Lower leg skin (tissue), 3 donors: ENCODE results near the gene GAS2L2.

Experiments
- CTCF ChIP-seq, 3 donors: fragments of 450-650 bp; IDR thresholded peaks; one replicate each; pipeline ENCODE4 v1.5.1; 2016; ENCODE audit warnings: antibody characterized with exemption in 3 of 3, mild to moderate bottlenecking in 3 of 3, moderate library complexity in 2 of 3
- POLR2A ChIP-seq, 2 donors: fragments of 450-650 bp; IDR thresholded peaks; one replicate each; pipeline ENCODE4 v1.6.1; 2016 to 2017; ENCODE audit warnings: antibody characterized with exemption in 2 of 2, mild to moderate bottlenecking in 1 of 2, moderate library complexity in 1 of 2

GRCh38 chr17:35784895-35785294 is 31.9 kb upstream of the GAS2L2 start:
- TF ChIP-seq POLR2A (IDR thresholded peaks at IDR 0.05) (no peak), CTCF (IDR thresholded peaks at IDR 0.05) (no peak)
